ENCODE data around the gene ACAT2. TPM values are rescaled to one million over a fixed set of nuclear protein-coding genes. Genes with fewer than 3 reads are reported as not detected.
"Not testable (repeated sequence)": the region's sequence is repeated elsewhere in the genome, so short reads cannot be mapped to it uniquely, and the experiment has no call there.

ACAT2 gene
- total RNA-seq, 1 experiment from 2014 or later = 108 TPM

- intact Hi-C loops (cut with micrococcal nuclease; ENCODE audit: unreplicated experiment) = no loop called here
- Mint-ChIP-seq H3K27me3 (ENCODE audit: unreplicated experiment) (no peaks in the 10 kb centered on the region), H3K4me1 (ENCODE audit: low read depth, unreplicated experiment) (no peaks in the 10 kb centered on the region), H3K9me3 (ENCODE audit: low read depth, unreplicated experiment) (no peaks in the 10 kb centered on the region), H3K36me3 (ENCODE audit: insufficient read depth, unreplicated experiment) (peaks cover 42% of the 10 kb centered on the region), H3K27ac (ENCODE audit: unreplicated experiment) (no peak overlapping the region), H3K4me3 (ENCODE audit: low read depth, unreplicated experiment) (no peak overlapping the region)
- CTCF ChIA-PET = no interaction called here
- TF ChIP-seq, protein P1, sequence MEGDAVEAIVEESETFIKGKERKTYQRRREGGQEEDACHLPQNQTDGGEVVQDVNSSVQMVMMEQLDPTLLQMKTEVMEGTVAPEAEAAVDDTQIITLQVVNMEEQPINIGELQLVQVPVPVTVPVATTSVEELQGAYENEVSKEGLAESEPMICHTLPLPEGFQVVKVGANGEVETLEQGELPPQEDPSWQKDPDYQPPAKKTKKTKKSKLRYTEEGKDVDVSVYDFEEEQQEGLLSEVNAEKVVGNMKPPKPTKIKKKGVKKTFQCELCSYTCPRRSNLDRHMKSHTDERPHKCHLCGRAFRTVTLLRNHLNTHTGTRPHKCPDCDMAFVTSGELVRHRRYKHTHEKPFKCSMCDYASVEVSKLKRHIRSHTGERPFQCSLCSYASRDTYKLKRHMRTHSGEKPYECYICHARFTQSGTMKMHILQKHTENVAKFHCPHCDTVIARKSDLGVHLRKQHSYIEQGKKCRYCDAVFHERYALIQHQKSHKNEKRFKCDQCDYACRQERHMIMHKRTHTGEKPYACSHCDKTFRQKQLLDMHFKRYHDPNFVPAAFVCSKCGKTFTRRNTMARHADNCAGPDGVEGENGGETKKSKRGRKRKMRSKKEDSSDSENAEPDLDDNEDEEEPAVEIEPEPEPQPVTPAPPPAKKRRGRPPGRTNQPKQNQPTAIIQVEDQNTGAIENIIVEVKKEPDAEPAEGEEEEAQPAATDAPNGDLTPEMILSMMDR (IDR thresholded peaks at IDR 0.05; ENCODE audit: unreplicated experiment) = no peak
- DNase-seq = no peak
- BruUV-seq (replicated peaks) = no TSS peak
These were observed 15.1 kb upstream of the ACAT2 start for GRCh38 chr6:159746759-159747158.

GRCh38 chr6:159748127-159748526 lies 13.7 kb upstream of the ACAT2 start:
- intact Hi-C loops (cut with micrococcal nuclease; ENCODE audit: unreplicated experiment); DNase-seq; H3K9me3 Mint-ChIP-seq (ENCODE audit: low read depth, unreplicated experiment); H3K4me1 Mint-ChIP-seq (ENCODE audit: low read depth, unreplicated experiment); CTCF ChIA-PET; H3K4me3 Mint-ChIP-seq (ENCODE audit: low read depth, unreplicated experiment); H3K27me3 Mint-ChIP-seq (ENCODE audit: unreplicated experiment); H3K27ac Mint-ChIP-seq (ENCODE audit: unreplicated experiment); BruUV-seq (replicated peaks): not testable (repeated sequence)
- peaks cover 43% of the 10 kb centered on the region for H3K36me3 Mint-ChIP-seq (ENCODE audit: insufficient read depth, unreplicated experiment)

DNA sequence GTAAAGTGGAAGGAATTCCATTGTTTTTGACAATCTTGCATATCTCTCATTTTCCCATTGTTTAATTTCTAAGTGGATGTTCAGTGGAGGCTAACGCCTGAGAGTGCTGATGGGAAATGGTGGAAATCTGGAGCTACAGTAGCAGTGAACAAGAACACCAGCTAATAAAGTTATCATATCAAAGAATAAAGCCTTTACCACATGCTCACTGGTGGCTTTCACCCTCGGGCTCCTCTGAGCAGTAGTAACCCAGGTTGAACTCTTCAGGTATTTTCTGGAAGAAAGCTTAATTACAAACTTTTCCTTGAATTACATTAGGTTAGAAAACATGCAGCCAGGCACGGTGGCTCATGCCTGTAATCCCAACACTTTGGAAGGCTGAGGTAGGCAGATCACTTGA lies 10.4 kb upstream of the ACAT2 start:
- BruUV-seq (replicated peaks) = no TSS peak
- intact Hi-C loops (cut with micrococcal nuclease; ENCODE audit: unreplicated experiment) = no loop called here
- CTCF ChIA-PET = no interaction called here
- Mint-ChIP-seq H3K27me3 (ENCODE audit: unreplicated experiment) (no peaks in the 10 kb centered on the region), H3K36me3 (ENCODE audit: insufficient read depth, unreplicated experiment) (peaks cover 55% of the 10 kb centered on the region), H3K27ac (ENCODE audit: unreplicated experiment) (no peak overlapping the region), H3K4me3 (ENCODE audit: low read depth, unreplicated experiment) (no peak overlapping the region), H3K4me1 (ENCODE audit: low read depth, unreplicated experiment) (no peaks in the 10 kb centered on the region), H3K9me3 (ENCODE audit: low read depth, unreplicated experiment) (no peaks in the 10 kb centered on the region)
- no peak for DNase-seq
- TF ChIP-seq, protein P1 (IDR thresholded peaks at IDR 0.05; ENCODE audit: unreplicated experiment) = no peak

- TF ChIP-seq, protein P1 (IDR thresholded peaks at IDR 0.05; ENCODE audit: unreplicated experiment) = no peak
- Mint-ChIP-seq H3K36me3 (ENCODE audit: insufficient read depth, unreplicated experiment) (peaks cover 68% of the 10 kb centered on the region), H3K4me3 (ENCODE audit: low read depth, unreplicated experiment) (no peak overlapping the region), H3K27ac (ENCODE audit: unreplicated experiment) (no peak overlapping the region), H3K27me3 (ENCODE audit: unreplicated experiment) (no peaks in the 10 kb centered on the region), H3K9me3 (ENCODE audit: low read depth, unreplicated experiment) (no peaks in the 10 kb centered on the region), H3K4me1 (ENCODE audit: low read depth, unreplicated experiment) (peaks cover 3% of the 10 kb centered on the region)
- no peak for DNase-seq
- intact Hi-C loops (cut with micrococcal nuclease; ENCODE audit: unreplicated experiment) = loop anchor here (2.0 kb wide), 1 partner anchor 14 kb away; no protein-coding TSS in a partner anchor
- CTCF ChIA-PET = no interaction called here
- BruUV-seq (replicated peaks) = no TSS peak
These were observed 8.6 kb upstream of the ACAT2 start for GRCh38 chr6:159753081-159753872.

DNA sequence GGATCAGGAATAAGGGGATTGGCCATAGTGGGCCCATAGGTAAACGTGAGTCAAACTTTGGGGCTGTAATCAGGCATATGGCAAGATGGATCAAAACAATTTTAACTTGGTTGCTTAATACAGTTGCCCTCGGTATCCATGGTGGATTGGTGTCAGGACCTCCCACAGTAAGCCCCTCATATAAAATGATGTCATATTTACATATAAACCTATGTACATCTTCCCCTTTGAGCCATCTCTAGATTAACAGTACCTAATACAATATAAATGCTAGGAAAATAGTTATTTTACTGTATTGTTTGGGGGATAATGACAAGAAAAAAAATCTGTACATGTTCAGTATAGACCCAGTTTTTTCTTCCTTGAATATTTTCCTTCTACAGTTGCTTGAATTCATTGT lies 7.4 kb upstream of the ACAT2 start:
- Mint-ChIP-seq H3K4me1 (ENCODE audit: low read depth, unreplicated experiment) (peaks cover 8% of the 10 kb centered on the region), H3K27me3 (ENCODE audit: unreplicated experiment) (no peaks in the 10 kb centered on the region), H3K9me3 (ENCODE audit: low read depth, unreplicated experiment) (no peaks in the 10 kb centered on the region), H3K27ac (ENCODE audit: unreplicated experiment) (no peak overlapping the region), H3K36me3 (ENCODE audit: insufficient read depth, unreplicated experiment) (peaks cover 64% of the 10 kb centered on the region), H3K4me3 (ENCODE audit: low read depth, unreplicated experiment) (no peak overlapping the region)
- TF ChIP-seq, protein P1 (IDR thresholded peaks at IDR 0.05; ENCODE audit: unreplicated experiment) = no peak
- no TSS peak for BruUV-seq (replicated peaks)
- CTCF ChIA-PET = no interaction called here
- DNase-seq = no peak
- intact Hi-C loops (cut with micrococcal nuclease; ENCODE audit: unreplicated experiment) = no loop called here

Measured in Calu3 (cell line).